Ectodermal cell (in vitro differentiated cells): ENCODE results near the gene COMMD1.
"Not testable (repeated sequence)": the region's sequence is repeated elsewhere in the genome, so short reads cannot be mapped to it uniquely, and the experiment has no call there.

Experiments
- H3K27ac ChIP-seq: 2 replicates; pipeline ENCODE4 v1.7.0; 2013; ENCODE audit warnings: mild to moderate bottlenecking, low read depth, low read length; ENCODE audit not compliant: insufficient read depth, poor library complexity, severe bottlenecking
- H3K27me3 ChIP-seq: 2 replicates; pipeline ENCODE4 v1.7.0; 2013; ENCODE audit warnings: mild to moderate bottlenecking, low read length; ENCODE audit not compliant: insufficient read depth, control insufficient read depth, poor library complexity, severe bottlenecking
- H3K36me3 ChIP-seq: one replicate; pipeline ENCODE4 v1.7.0; 2013; ENCODE audit warnings: low read length; ENCODE audit not compliant: control insufficient read depth, insufficient read depth
- H3K4me1 ChIP-seq: one replicate; pipeline ENCODE4 v1.7.0; 2013; ENCODE audit warnings: low read length; ENCODE audit not compliant: control insufficient read depth, insufficient read depth
- H3K4me3 ChIP-seq: 2 replicates; pipeline ENCODE4 v1.7.0; 2013; ENCODE audit warnings: low read depth, low read length, control low read depth; ENCODE audit not compliant: insufficient read depth
- H3K9me3 ChIP-seq: 2 replicates; pipeline ENCODE4 v1.7.0; 2013; ENCODE audit warnings: mild to moderate bottlenecking, low read length, moderate library complexity; ENCODE audit not compliant: control insufficient read depth
- WGBS, 2 experiments: methylation state at CpG; one replicate each; pipeline ENCODE4 v1.1.7; 2013; ENCODE audit warnings: missing lambda C conversion rate in 2 of 2; 5-methylcytosine and 5-hydroxymethylcytosine counted together

COMMD1 gene

GRCh38 chr2:62126239-62126638, 220.8 kb downstream of the COMMD1 start:
- 90 to 94% methylated on average over 2 of the region's 2 CpGs for WGBS, 2 experiments
- not testable (repeated sequence) for H3K4me1 ChIP-seq, H3K4me3 ChIP-seq, H3K36me3 ChIP-seq, H3K27me3 ChIP-seq, H3K9me3 ChIP-seq, H3K27ac ChIP-seq

- no peak overlapping the region for H3K27ac ChIP-seq
- no peaks in the 10 kb centered on the region for H3K4me1 ChIP-seq
- H3K36me3 ChIP-seq: no peaks in the 10 kb centered on the region
- no peaks in the 10 kb centered on the region for H3K27me3 ChIP-seq
- WGBS, 2 experiments: 90 to 100% methylated on average over 2 of the region's 2 CpGs
- no peaks in the 10 kb centered on the region for H3K9me3 ChIP-seq
- H3K4me3 ChIP-seq: no peak overlapping the region
Observed at GRCh38 chr2:62133320-62133823, 227.9 kb downstream of the COMMD1 start.

GRCh38 chr2:62136956-62137830, 231.7 kb downstream of the COMMD1 start:
- Histone ChIP-seq H3K36me3 (no peaks in the 10 kb centered on the region), H3K27me3 (no peaks in the 10 kb centered on the region), H3K4me3 (no peak overlapping the region), H3K4me1 (no peaks in the 10 kb centered on the region), H3K27ac (no peak overlapping the region), H3K9me3 (no peaks in the 10 kb centered on the region)
- WGBS, 2 experiments: 98 to 100% methylated on average over 3 of the region's 3 CpGs

GRCh38 chr2:62140426-62141141, 235.1 kb downstream of the COMMD1 start:
- 93 to 97% methylated on average over 5 of the region's 5 CpGs for WGBS, 2 experiments
- Histone ChIP-seq H3K36me3 (no peaks in the 10 kb centered on the region), H3K9me3 (no peaks in the 10 kb centered on the region), H3K27ac (no peak overlapping the region), H3K4me3 (no peak overlapping the region), H3K27me3 (no peaks in the 10 kb centered on the region), H3K4me1 (no peaks in the 10 kb centered on the region)

GRCh38 chr2:62141142-62141740, 235.8 kb downstream of the COMMD1 start:
- WGBS, 2 experiments: 91 to 100% methylated on average over 2 of the region's 2 CpGs
- Histone ChIP-seq H3K4me3 (no peak overlapping the region), H3K9me3 (no peaks in the 10 kb centered on the region), H3K36me3 (no peaks in the 10 kb centered on the region), H3K27me3 (no peaks in the 10 kb centered on the region), H3K27ac (no peak overlapping the region), H3K4me1 (no peaks in the 10 kb centered on the region)

- Histone ChIP-seq H3K9me3 (no peaks in the 10 kb centered on the region), H3K27me3 (no peaks in the 10 kb centered on the region), H3K4me3 (no peak overlapping the region), H3K36me3 (no peaks in the 10 kb centered on the region), H3K4me1 (no peaks in the 10 kb centered on the region), H3K27ac (no peak overlapping the region)
- WGBS, 2 experiments: 95% methylated on average over 4 of the region's 4 CpGs
Observed at GRCh38 chr2:62142054-62142453, 236.6 kb downstream of the COMMD1 start.

- Histone ChIP-seq H3K9me3 (no peaks in the 10 kb centered on the region), H3K4me3 (no peak overlapping the region), H3K27me3 (no peaks in the 10 kb centered on the region), H3K4me1 (no peaks in the 10 kb centered on the region), H3K27ac (no peak overlapping the region), H3K36me3 (no peaks in the 10 kb centered on the region)
Observed at GRCh38 chr2:62143696-62144095, 238.2 kb downstream of the COMMD1 start.

GRCh38 chr2:62144689-62145477, 239.4 kb downstream of the COMMD1 start:
- Histone ChIP-seq H3K36me3 (no peaks in the 10 kb centered on the region), H3K27ac (no peak overlapping the region), H3K4me3 (no peak overlapping the region), H3K27me3 (no peaks in the 10 kb centered on the region), H3K4me1 (no peaks in the 10 kb centered on the region), H3K9me3 (no peaks in the 10 kb centered on the region)
- WGBS, 2 experiments: 91 to 93% methylated on average over 5 of the region's 5 CpGs

GRCh38 chr2:62145478-62146100, 240.1 kb downstream of the COMMD1 start:
- H3K36me3 ChIP-seq: no peaks in the 10 kb centered on the region
- no peaks in the 10 kb centered on the region for H3K9me3 ChIP-seq
- H3K27me3 ChIP-seq: no peaks in the 10 kb centered on the region
- WGBS, 2 experiments: 96 to 98% methylated on average over 5 of the region's 5 CpGs
- H3K4me1 ChIP-seq: no peaks in the 10 kb centered on the region
- H3K4me3 ChIP-seq: no peak overlapping the region
- no peak overlapping the region for H3K27ac ChIP-seq
